HepG2 (cell line): ENCODE data around the gene ALDH4A1. TPM values are rescaled to one million over a fixed set of nuclear protein-coding genes. Genes with fewer than 3 reads are reported as not detected.

ENCODE experiments used
- ADNP ChIP-seq: sonication (generic); formaldehyde crosslinking; IDR thresholded peaks from 2 replicates; pipeline ENCODE4 v1.4.0; 2020; ENCODE audit warnings: missing genetic modification reagents
- AGO2 ChIP-seq: fragments of 200-400 bp; formaldehyde crosslinking; optimal IDR thresholded peaks from 2 replicates; pipeline ENCODE3; 2017; ENCODE audit warnings: mild to moderate bottlenecking, low read depth, low read length, moderate library complexity
- ARHGAP35 ChIP-seq: sonication (generic); formaldehyde crosslinking; IDR thresholded peaks from 2 replicates; pipeline ENCODE4 v1.9.0; 2022; ENCODE audit warnings: mild to moderate bottlenecking, inconsistent platforms, moderate library complexity, missing genetic modification reagents, borderline replicate concordance
- ATRX ChIP-seq: sonication (generic); formaldehyde crosslinking; IDR thresholded peaks from 2 replicates; pipeline ENCODE4 v1.4.0; 2020; ENCODE audit warnings: missing genetic modification reagents, borderline replicate concordance
- CTCF ChIP-seq: sonication (generic); formaldehyde crosslinking; IDR thresholded peaks from 2 replicates; pipeline ENCODE4 v1.5.0; 2020; ENCODE audit warnings: mild to moderate bottlenecking, missing genetic modification reagents, moderate library complexity
- FOXK2 ChIP-seq: fragments of 450-650 bp; IDR thresholded peaks from 2 replicates; pipeline ENCODE4 v1.6.1; 2016
- IKZF5 ChIP-seq: IDR thresholded peaks from 2 replicates; pipeline ENCODE4 v1.6.1; 2018; ENCODE audit warnings: missing genetic modification reagents, mild to moderate bottlenecking, missing compliant biosample characterization
- JUNB ChIP-seq: sonication (generic); formaldehyde crosslinking; IDR thresholded peaks from 2 replicates; pipeline ENCODE4 v1.8.0; 2022; ENCODE audit warnings: missing genetic modification reagents, mild to moderate bottlenecking, borderline replicate concordance
- MAZ ChIP-seq, 2 experiments: sonication (generic) in 1 of 2; formaldehyde crosslinking in 1 of 2; IDR thresholded peaks; 2 replicates each; pipeline versions ENCODE4 v1.5.0 to v1.6.1; 2012 to 2020; ENCODE audit warnings: low read depth in 2 of 2, mild to moderate bottlenecking in 2 of 2, borderline replicate concordance in 1 of 2, improper control_type of control experiment in 1 of 2, low read length in 1 of 2, missing genetic modification reagents in 1 of 2, moderate library complexity in 1 of 2
- MLLT10 ChIP-seq: sonication (generic); formaldehyde crosslinking; IDR thresholded peaks from 2 replicates; pipeline ENCODE4 v1.4.0; 2020; ENCODE audit warnings: missing genetic modification reagents
- MYNN ChIP-seq: sonication (generic); formaldehyde crosslinking; IDR thresholded peaks from 2 replicates; pipeline ENCODE4 v1.4.0; 2020; ENCODE audit warnings: mild to moderate bottlenecking, low read depth, missing genetic modification reagents
- PITX1 ChIP-seq: sonication (generic); formaldehyde crosslinking; IDR thresholded peaks from 2 replicates; pipeline ENCODE4 v1.5.1; 2020; ENCODE audit warnings: mild to moderate bottlenecking, missing genetic modification reagents
- POGZ ChIP-seq: sonication (generic); formaldehyde crosslinking; IDR thresholded peaks from 2 replicates; pipeline ENCODE4 v1.4.0; 2020; ENCODE audit warnings: mild to moderate bottlenecking, missing genetic modification reagents
- RFXAP ChIP-seq: sonication (generic); formaldehyde crosslinking; IDR thresholded peaks from 2 replicates; pipeline ENCODE4 v1.4.0; 2020; ENCODE audit warnings: missing genetic modification reagents, borderline replicate concordance
- SYNCRIP ChIP-seq: fragments of 200-400 bp; formaldehyde crosslinking; IDR thresholded peaks from 2 replicates; pipeline ENCODE4 v1.6.1; 2018; ENCODE audit warnings: mild to moderate bottlenecking, low read depth, low read length; ENCODE audit not compliant: insufficient read depth
- TBX3 ChIP-seq: fragments of 450-650 bp; IDR thresholded peaks from 2 replicates; pipeline ENCODE4 v1.6.1; 2017; ENCODE audit warnings: antibody characterized with exemption, mild to moderate bottlenecking, inconsistent platforms, borderline replicate concordance
- TIGD3 ChIP-seq: sonication (generic); formaldehyde crosslinking; IDR thresholded peaks from 2 replicates; pipeline ENCODE4 v1.5.1; 2020; ENCODE audit warnings: mild to moderate bottlenecking, missing genetic modification reagents, borderline replicate concordance
- ZIK1 ChIP-seq: sonication (generic); formaldehyde crosslinking; IDR thresholded peaks from 2 replicates; pipeline ENCODE4 v1.5.0; 2020; ENCODE audit warnings: mild to moderate bottlenecking, low read depth, missing genetic modification reagents, borderline replicate concordance
- ZNF292 ChIP-seq: sonication (generic); formaldehyde crosslinking; IDR thresholded peaks from 2 replicates; pipeline ENCODE4 v1.8.1; 2022; ENCODE audit warnings: mild to moderate bottlenecking, low read depth, missing genetic modification reagents, borderline replicate concordance
- ZNF773 ChIP-seq: sonication (generic); formaldehyde crosslinking; IDR thresholded peaks from 2 replicates; pipeline ENCODE4 v1.4.0; 2020; ENCODE audit warnings: missing genetic modification reagents, borderline replicate concordance
- ZNF775 ChIP-seq: sonication (generic); formaldehyde crosslinking; IDR thresholded peaks from 2 replicates; pipeline ENCODE4 v1.4.0; 2020; ENCODE audit warnings: missing genetic modification reagents, mild to moderate bottlenecking, moderate library complexity, borderline replicate concordance
- ZSCAN12 ChIP-seq: sonication (generic); formaldehyde crosslinking; IDR thresholded peaks from 2 replicates; pipeline ENCODE4 v1.9.0; 2021; ENCODE audit warnings: mild to moderate bottlenecking, missing genetic modification reagents
- ZUFSP ChIP-seq: sonication (generic); formaldehyde crosslinking; IDR thresholded peaks from 2 replicates; pipeline ENCODE4 v1.9.0; 2021; ENCODE audit warnings: missing genetic modification reagents, mild to moderate bottlenecking, borderline replicate concordance
- polyA plus RNA-seq, 8 experiments: library from polyadenylated mRNA; depleted of rRNA in 3 of 8; stranded (reverse) in 7 of 8; unstranded in 1 of 8; fragments of >200 nt; fragmentation: Illumina TruSeq in 4 of 8; extraction: Trizol in 4 of 8; gene quantifications; 2 replicates each; pipeline versions ENCODE4 v1.2.1 to v1.2.3, GENCODE V29; 2011 to 2016; ENCODE audit warnings: low read depth in 4 of 8, missing spikeins in 1 of 8, mixed read lengths in 1 of 8; ENCODE audit not compliant: insufficient read depth in 1 of 8
- total RNA-seq, 5 experiments: library from RNA; depleted of rRNA; stranded (reverse); fragments of >200 nt; fragmentation: Illumina TruSeq; extraction: Trizol; gene quantifications; 2 replicates each; pipeline ENCODE4 v1.2.3, GENCODE V29; 2016; ENCODE audit warnings: low read depth in 1 of 5

Gene ALDH4A1
- total and polyA plus RNA-seq, 2 of the 13 experiments (the other 11 are each of a cell fraction or from before 2014, with no cell fraction given): 76.4 to 240 TPM

GRCh38 chr1:18901147-18901951 lies 1.0 kb downstream of the ALDH4A1 start (continued):
- TF ChIP-seq ZNF773 (no peak), FOXK2 (no peak), PITX1 (no peak; the same call in none of the 2 replicates), TIGD3 (no peak), ARHGAP35 (CRISPR knock-in tag) (no peak; the same call in 1 of the 2 replicates), ADNP (CRISPR knock-in tag) (no peak), ZUFSP (CRISPR knock-in tag) (no peak), MLLT10 (CRISPR knock-in tag) (no peak), MAZ (IDR thresholded peaks at IDR 0.05; ENCODE audit: borderline replicate concordance, low read depth, low read length) (no peak), MAZ (CRISPR knock-in tag; IDR thresholded peaks at IDR 0.05; ENCODE audit: low read depth) (peak; percentile 62), MYNN (CRISPR knock-in tag) (no peak), ZIK1 (CRISPR knock-in tag) (no peak), JUNB (CRISPR knock-in tag) (no peak), TBX3 (no peak), CTCF (CRISPR knock-in tag) (peak; percentile 20; the same call in 1 of the 2 replicates), ZNF775 (no peak), POGZ (CRISPR knock-in tag) (peak; percentile 38; the same call in 1 of the 2 replicates), ZSCAN12 (CRISPR knock-in tag) (no peak), ATRX (CRISPR knock-in tag) (no peak), SYNCRIP (no peak), ZNF292 (CRISPR knock-in tag) (peak; percentile 64; the same call in 1 of the 2 replicates), IKZF5 (CRISPR knock-in tag) (no peak; the same call in 1 of the 2 replicates), AGO2 (no peak), RFXAP (peak; percentile 55; the same call in 1 of the 2 replicates)
